ENCODE data around the gene KLHL2.

DNA sequence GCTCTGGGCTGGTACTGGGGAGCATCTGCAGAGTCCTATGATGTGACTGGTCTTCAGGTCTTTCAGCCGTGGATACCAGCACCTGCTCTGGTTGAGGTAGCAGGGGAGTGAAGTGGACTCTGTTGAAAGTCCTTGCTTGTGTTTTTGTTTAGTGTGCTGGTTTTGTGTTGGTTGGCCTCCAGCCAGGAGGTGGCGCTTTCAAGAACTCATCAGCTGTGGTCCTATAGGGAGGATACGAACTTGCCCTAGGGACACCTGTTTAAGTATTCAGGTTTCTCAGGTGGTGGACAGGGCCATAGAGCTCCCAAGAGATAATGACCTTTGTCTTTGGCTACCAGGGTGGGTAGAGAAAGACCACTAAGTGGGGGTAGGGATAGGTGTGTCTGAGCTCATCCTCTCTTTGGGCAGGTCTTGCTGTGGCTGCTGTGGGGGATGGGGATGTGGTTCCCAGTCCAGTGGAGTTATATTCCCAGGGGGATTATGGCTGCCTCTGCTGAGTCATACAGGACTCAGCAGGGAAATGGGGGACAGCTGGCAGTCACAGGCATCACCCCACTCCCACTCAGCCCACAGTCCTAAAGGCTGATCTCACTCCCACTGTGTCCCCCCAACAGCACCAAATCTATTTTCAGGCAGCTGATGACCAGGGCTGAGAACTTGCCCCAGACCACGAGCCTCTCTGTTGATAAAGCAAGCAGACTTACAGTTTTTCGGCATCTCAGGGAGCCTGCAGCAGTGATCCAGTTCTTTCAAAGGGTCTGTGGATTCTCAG is 144.2 kb downstream of the KLHL2 start:
- TF ChIP-seq HDGF (IDR thresholded peaks at IDR 0.05; ENCODE audit: borderline replicate concordance) (no peak), L3MBTL2 (conservative IDR thresholded peaks at IDR 0.05) (no peak), NFRKB (IDR thresholded peaks at IDR 0.05) (no peak), CTBP1 (IDR thresholded peaks at IDR 0.05; ENCODE audit: borderline replicate concordance) (no peak), ELF4 (IDR thresholded peaks at IDR 0.05) (no peak), FOXM1 (IDR thresholded peaks at IDR 0.05; ENCODE audit: borderline replicate concordance) (no peak), FOXA1 (IDR thresholded peaks at IDR 0.05) (no peak), TARDBP (IDR thresholded peaks at IDR 0.05) (no peak), FOXK2 (IDR thresholded peaks at IDR 0.05) (no peak)
- TF ChIP-seq, protein P1, sequence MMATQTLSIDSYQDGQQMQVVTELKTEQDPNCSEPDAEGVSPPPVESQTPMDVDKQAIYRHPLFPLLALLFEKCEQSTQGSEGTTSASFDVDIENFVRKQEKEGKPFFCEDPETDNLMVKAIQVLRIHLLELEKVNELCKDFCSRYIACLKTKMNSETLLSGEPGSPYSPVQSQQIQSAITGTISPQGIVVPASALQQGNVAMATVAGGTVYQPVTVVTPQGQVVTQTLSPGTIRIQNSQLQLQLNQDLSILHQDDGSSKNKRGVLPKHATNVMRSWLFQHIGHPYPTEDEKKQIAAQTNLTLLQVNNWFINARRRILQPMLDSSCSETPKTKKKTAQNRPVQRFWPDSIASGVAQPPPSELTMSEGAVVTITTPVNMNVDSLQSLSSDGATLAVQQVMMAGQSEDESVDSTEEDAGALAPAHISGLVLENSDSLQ (IDR thresholded peaks at IDR 0.05): no peak

All from HEK293T (cell line).